Thyroid gland (tissue), 4 donors: ENCODE data around the gene ANKRD34C.

Experiments
- POLR2A ChIP-seq, 2 donors: fragments of 450-650 bp; IDR thresholded peaks; one replicate each; pipeline ENCODE4 v1.6.1; 2017; ENCODE audit warnings: antibody characterized with exemption in 2 of 2, mild to moderate bottlenecking in 2 of 2, moderate library complexity in 1 of 2
- TF ChIP-seq, protein P1 (sequence below), 6 experiments: fragments of 200-600 bp in 3 of 6; fragments of 450-650 bp in 3 of 6; sonication (generic) in 3 of 6; IDR thresholded peaks; one replicate each; pipeline ENCODE4 v1.5.1; 2016 to 2019; ENCODE audit warnings: antibody characterized with exemption in 6 of 6, mild to moderate bottlenecking in 2 of 6, inconsistent platforms in 1 of 6, moderate library complexity in 1 of 6

GRCh38 chr15:79315623-79316328 is 33.3 kb downstream of the ANKRD34C start:
- TF ChIP-seq, protein P1, sequence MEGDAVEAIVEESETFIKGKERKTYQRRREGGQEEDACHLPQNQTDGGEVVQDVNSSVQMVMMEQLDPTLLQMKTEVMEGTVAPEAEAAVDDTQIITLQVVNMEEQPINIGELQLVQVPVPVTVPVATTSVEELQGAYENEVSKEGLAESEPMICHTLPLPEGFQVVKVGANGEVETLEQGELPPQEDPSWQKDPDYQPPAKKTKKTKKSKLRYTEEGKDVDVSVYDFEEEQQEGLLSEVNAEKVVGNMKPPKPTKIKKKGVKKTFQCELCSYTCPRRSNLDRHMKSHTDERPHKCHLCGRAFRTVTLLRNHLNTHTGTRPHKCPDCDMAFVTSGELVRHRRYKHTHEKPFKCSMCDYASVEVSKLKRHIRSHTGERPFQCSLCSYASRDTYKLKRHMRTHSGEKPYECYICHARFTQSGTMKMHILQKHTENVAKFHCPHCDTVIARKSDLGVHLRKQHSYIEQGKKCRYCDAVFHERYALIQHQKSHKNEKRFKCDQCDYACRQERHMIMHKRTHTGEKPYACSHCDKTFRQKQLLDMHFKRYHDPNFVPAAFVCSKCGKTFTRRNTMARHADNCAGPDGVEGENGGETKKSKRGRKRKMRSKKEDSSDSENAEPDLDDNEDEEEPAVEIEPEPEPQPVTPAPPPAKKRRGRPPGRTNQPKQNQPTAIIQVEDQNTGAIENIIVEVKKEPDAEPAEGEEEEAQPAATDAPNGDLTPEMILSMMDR (IDR thresholded peaks at IDR 0.05): no peak
- TF ChIP-seq POLR2A (IDR thresholded peaks at IDR 0.05): no peak
